HG02943 (cell line): ENCODE measurements around the gene BTAF1.
A peak's percentile ranks its signal among the peaks of the same experiment; 100 is the strongest.

Source experiments
- ATAC-seq: cut with Tn5 transposase; IDR thresholded peaks from one replicate; pipeline ENCODE4 v1.9.1; 2021; ENCODE audit warnings: mild to moderate bottlenecking, low read depth, moderate library complexity; ENCODE audit not compliant: unreplicated experiment

The BTAF1 gene

GRCh38 chr10:91907914-91908336, 15.6 kb upstream of the BTAF1 start:
- no peak for ATAC-seq

- ATAC-seq, result peak; percentile 90
Observed at GRCh38 chr10:91908337-91909116, 15.0 kb upstream of the BTAF1 start.

- ATAC-seq, result no peak
Observed at GRCh38 chr10:91909117-91909677, 14.4 kb upstream of the BTAF1 start, which contains the start of gene FGFBP3. Gene FGFBP3 (minus strand): TSS chr10:91909486. CDS start chr10:91908969, 517 bp downstream.

- ATAC-seq, result no peak
Observed at GRCh38 chr10:91910467-91910866, 13.1 kb upstream of the BTAF1 start.

GRCh38 chr10:91919651-91920050, 3.9 kb upstream of the BTAF1 start:
- no peak for ATAC-seq

- no peak for ATAC-seq
Observed at GRCh38 chr10:91924212-91925021, 847 bp downstream of the BTAF1 start.

GRCh38 chr10:91925022-91925320, 1.4 kb downstream of the BTAF1 start:
- no peak for ATAC-seq

- ATAC-seq, result no peak
Observed at GRCh38 chr10:91930939-91931338, 7.4 kb downstream of the BTAF1 start.

- ATAC-seq, result no peak
Observed at GRCh38 chr10:91931526-91932190, 8.1 kb downstream of the BTAF1 start.

- no peak for ATAC-seq
Observed at GRCh38 chr10:91932737-91933136, 9.2 kb downstream of the BTAF1 start.

- no peak for ATAC-seq
Observed at GRCh38 chr10:91935886-91936285, 12.3 kb downstream of the BTAF1 start.

GRCh38 chr10:91939653-91940052, 16.1 kb downstream of the BTAF1 start:
- no peak for ATAC-seq

GRCh38 chr10:91941426-91941825, 17.9 kb downstream of the BTAF1 start:
- no peak for ATAC-seq

- ATAC-seq, result no peak
Observed at GRCh38 chr10:91944880-91945630, 21.5 kb downstream of the BTAF1 start.

- ATAC-seq, result no peak
Observed at GRCh38 chr10:91953600-91954160, 30.1 kb downstream of the BTAF1 start.

- ATAC-seq, result no peak
Observed at GRCh38 chr10:91955114-91955513, 31.5 kb downstream of the BTAF1 start.

- ATAC-seq, result no peak
Observed at GRCh38 chr10:91957091-91957490, 33.5 kb downstream of the BTAF1 start.

- no peak for ATAC-seq
Observed at GRCh38 chr10:91969297-91969696, 45.7 kb downstream of the BTAF1 start.

- ATAC-seq, result no peak
Observed at GRCh38 chr10:91974960-91975359, 51.4 kb downstream of the BTAF1 start.

GRCh38 chr10:91975438-91975837, 51.9 kb downstream of the BTAF1 start:
- no peak for ATAC-seq
